ENCODE data around the gene TNFRSF13B.

DNA sequence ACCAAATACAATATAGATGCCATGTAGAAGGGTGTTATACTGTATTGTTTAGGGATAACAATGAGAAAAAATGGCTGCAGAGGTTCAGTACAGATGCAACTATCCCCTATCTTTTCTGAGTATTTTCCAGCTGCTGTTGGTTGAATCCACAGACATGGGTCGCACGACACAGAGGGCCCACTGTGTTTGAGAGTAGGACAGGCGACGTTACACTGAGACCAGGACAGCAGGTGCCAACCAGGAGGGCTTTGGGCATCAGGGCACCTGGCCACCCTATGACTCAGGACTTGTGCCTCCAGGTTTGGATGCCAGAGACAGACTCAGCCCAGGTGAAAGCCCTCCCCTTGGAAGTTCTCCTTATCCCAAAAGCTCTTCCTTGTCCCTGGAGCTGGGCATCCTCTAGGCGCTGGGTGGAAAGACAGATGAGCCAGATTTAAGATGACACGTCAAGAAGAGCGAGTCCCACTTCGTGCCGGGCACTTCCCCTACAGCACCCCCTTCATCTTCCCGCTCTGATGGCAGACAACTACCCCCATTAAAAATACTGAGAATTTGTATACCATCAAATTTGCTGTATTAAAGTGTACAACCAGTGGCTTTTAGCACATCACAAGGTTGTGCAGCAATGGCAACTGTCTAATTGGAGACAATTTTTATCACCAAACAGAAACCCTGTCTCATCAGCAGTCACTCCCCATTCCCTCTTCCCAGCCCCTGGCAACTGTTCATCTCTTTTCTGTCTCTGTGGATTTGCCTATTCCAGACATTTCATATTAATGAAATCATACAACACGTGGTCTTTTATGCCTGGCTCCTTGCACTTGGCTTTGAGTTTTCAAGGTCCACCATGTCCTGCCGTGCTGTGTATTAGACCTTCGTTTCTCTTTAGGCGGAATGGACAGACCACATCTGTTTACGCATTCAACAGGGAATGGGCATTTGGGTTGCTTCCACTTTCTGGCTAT lies 30.6 kb downstream of the TNFRSF13B start:
- TF ChIP-seq MAX (IDR thresholded peaks at IDR 0.05; ENCODE audit: low read depth, low read length) = no peak
- no peak for TF ChIP-seq MYC (IDR thresholded peaks at IDR 0.05; ENCODE audit: low read depth, low read length)
